Thyroid gland (tissue), 4 donors: ENCODE measurements around the gene IFI16. TPM values are rescaled to one million over a fixed set of nuclear protein-coding genes. Genes with fewer than 3 reads are reported as not detected.

ENCODE experiments used
- DNase-seq, 2 donors: peaks; one replicate each; pipeline ENCODE4 v3.0.0-alpha.2; 2019
- H3K27ac ChIP-seq, 3 donors: fragments of 200-600 bp; sonication (generic); 1 replicate in 2 of 3; 2 replicates in 1 of 3; pipeline ENCODE4 v1.5.1; 2016 to 2019; ENCODE audit warnings: mild to moderate bottlenecking in 1 of 3, moderate library complexity in 1 of 3
- H3K27me3 ChIP-seq: fragments of 200-600 bp; sonication (generic); one replicate; pipeline ENCODE4 v1.5.1; 2019
- H3K36me3 ChIP-seq, 2 donors: fragments of 200-600 bp; sonication (generic); one replicate each; pipeline ENCODE4 v1.5.1; 2016 to 2019
- H3K4me1 ChIP-seq, 2 donors: fragments of 200-600 bp; sonication (generic); one replicate each; pipeline ENCODE4 v1.5.1; 2017 to 2019
- H3K4me3 ChIP-seq, 3 donors: fragments of 200-600 bp; sonication (generic); replicated peaks in 1 of 3; 1 replicate in 2 of 3; 2 replicates in 1 of 3; pipeline ENCODE4 v1.5.1; 2016; ENCODE audit warnings: mild to moderate bottlenecking in 1 of 3
- H3K9me3 ChIP-seq: fragments of 200-600 bp; sonication (generic); one replicate; pipeline ENCODE4 v1.5.1; 2017
- CTCF ChIP-seq, 6 experiments: fragments of 200-600 bp in 3 of 6; fragments of 450-650 bp in 3 of 6; sonication (generic) in 3 of 6; IDR thresholded peaks; one replicate each; pipeline ENCODE4 v1.5.1; 2016 to 2019; ENCODE audit warnings: antibody characterized with exemption in 6 of 6, mild to moderate bottlenecking in 2 of 6, inconsistent platforms in 1 of 6, moderate library complexity in 1 of 6
- POLR2A ChIP-seq, 2 donors: fragments of 450-650 bp; IDR thresholded peaks; one replicate each; pipeline ENCODE4 v1.6.1; 2017; ENCODE audit warnings: antibody characterized with exemption in 2 of 2, mild to moderate bottlenecking in 2 of 2, moderate library complexity in 1 of 2
- WGBS, 2 donors: methylation state at CpG; one replicate each; pipeline ENCODE4 v1.1.5; 2017; 5-methylcytosine and 5-hydroxymethylcytosine counted together
- intact Hi-C: fragments of 100-400 bp; cut with DNase I; formaldehyde crosslinking; loops from one replicate; pipeline ENCODE4 v1.15.1; 2023
- total RNA-seq, 4 donors: library from RNA; depleted of rRNA; stranded (reverse); fragments of >200 nt; gene quantifications; one replicate each; pipeline ENCODE4 v1.2.3, GENCODE V29; 2016

Gene IFI16
- total RNA-seq, 4 donors from 2014 or later, result 29.8 to 110 (median 49.5) TPM

GRCh38 chr1:159054427-159054826 lies 44.7 kb downstream of the IFI16 start:
- no peak for DNase-seq
- Histone ChIP-seq H3K27me3 (no peaks in the 10 kb centered on the region), H3K27ac (no peak overlapping the region), H3K36me3 (peaks cover 21 to 30% of the 10 kb centered on the region in 2 donors), H3K9me3 (no peaks in the 10 kb centered on the region), H3K4me1 (no peaks in the 10 kb centered on the region), H3K4me3 (no peak overlapping the region)
- no peak for TF ChIP-seq POLR2A (IDR thresholded peaks at IDR 0.05)
- no peak for TF ChIP-seq CTCF (IDR thresholded peaks at IDR 0.05)
- intact Hi-C loops, result no loop called here
- WGBS, 2 donors, result 67 to 68% methylated on average over 2 of the region's 2 CpGs

- no peak overlapping the region for H3K27ac ChIP-seq
- TF ChIP-seq CTCF (IDR thresholded peaks at IDR 0.05) (no peak), POLR2A (IDR thresholded peaks at IDR 0.05) (no peak)
These were observed 45.5 kb downstream of the IFI16 start for GRCh38 chr1:159055181-159055641.

GRCh38 chr1:159056069-159056698 lies 46.5 kb downstream of the IFI16 start:
- TF ChIP-seq CTCF (IDR thresholded peaks at IDR 0.05) (no peak), POLR2A (IDR thresholded peaks at IDR 0.05) (no peak)
- no peak for DNase-seq
- intact Hi-C loops, result no loop called here
- Histone ChIP-seq H3K27me3 (no peaks in the 10 kb centered on the region), H3K9me3 (no peaks in the 10 kb centered on the region), H3K27ac (no peak overlapping the region), H3K4me1 (no peaks in the 10 kb centered on the region), H3K4me3 (no peak overlapping the region), H3K36me3 (peaks cover 18 to 21% of the 10 kb centered on the region in 2 donors)
- 85 to 88% methylated on average over 7 of the region's 7 CpGs for WGBS, 2 donors

More at GRCh38 chr1:159055181-159055641, 45.5 kb downstream of the IFI16 start:
- Histone ChIP-seq H3K27me3 (no peaks in the 10 kb centered on the region), H3K4me1 (no peaks in the 10 kb centered on the region), H3K4me3 (no peak overlapping the region), H3K9me3 (no peaks in the 10 kb centered on the region), H3K36me3 (peaks cover 21 to 26% of the 10 kb centered on the region in 2 donors)
- 88 to 89% methylated on average over 5 of the region's 5 CpGs for WGBS, 2 donors
- intact Hi-C loops, result no loop called here
- DNase-seq, result no peak

- Histone ChIP-seq H3K27me3 (no peaks in the 10 kb centered on the region), H3K4me3 (no peak overlapping the region), H3K36me3 (peaks cover 6 to 9% of the 10 kb centered on the region in 2 donors), H3K4me1 (no peaks in the 10 kb centered on the region), H3K9me3 (no peaks in the 10 kb centered on the region), H3K27ac (no peak overlapping the region)
- TF ChIP-seq POLR2A (IDR thresholded peaks at IDR 0.05) (no peak), CTCF (IDR thresholded peaks at IDR 0.05) (no peak)
- WGBS, 2 donors, result 88 to 95% methylated on average over 7 of the region's 7 CpGs
- DNase-seq, result no peak
- intact Hi-C loops, result no loop called here
These were observed 49.0 kb downstream of the IFI16 start for GRCh38 chr1:159058751-159059150.

- no peak for TF ChIP-seq CTCF (IDR thresholded peaks at IDR 0.05)
- no peak for TF ChIP-seq POLR2A (IDR thresholded peaks at IDR 0.05)
- H3K9me3 ChIP-seq, result no peaks in the 10 kb centered on the region
- intact Hi-C loops, result no loop called here
- H3K27ac ChIP-seq, result no peak overlapping the region
- no peaks in the 10 kb centered on the region for H3K36me3 ChIP-seq
- WGBS, 2 donors, result 94 to 98% methylated on average over 8 of the region's 8 CpGs
- no peak overlapping the region for H3K4me3 ChIP-seq
- H3K4me1 ChIP-seq, result no peaks in the 10 kb centered on the region
- no peaks in the 10 kb centered on the region for H3K27me3 ChIP-seq
- DNase-seq, result no peak
These were observed 55.4 kb downstream of the IFI16 start for GRCh38 chr1:159065106-159065505.
